Measurements from ENCODE around the gene KAT6B. TPM values are rescaled to one million over a fixed set of nuclear protein-coding genes. Genes with fewer than 3 reads are reported as not detected.

The KAT6B gene
- total RNA-seq, 1 donor from 2014 or later, result 59.2 TPM

DNA sequence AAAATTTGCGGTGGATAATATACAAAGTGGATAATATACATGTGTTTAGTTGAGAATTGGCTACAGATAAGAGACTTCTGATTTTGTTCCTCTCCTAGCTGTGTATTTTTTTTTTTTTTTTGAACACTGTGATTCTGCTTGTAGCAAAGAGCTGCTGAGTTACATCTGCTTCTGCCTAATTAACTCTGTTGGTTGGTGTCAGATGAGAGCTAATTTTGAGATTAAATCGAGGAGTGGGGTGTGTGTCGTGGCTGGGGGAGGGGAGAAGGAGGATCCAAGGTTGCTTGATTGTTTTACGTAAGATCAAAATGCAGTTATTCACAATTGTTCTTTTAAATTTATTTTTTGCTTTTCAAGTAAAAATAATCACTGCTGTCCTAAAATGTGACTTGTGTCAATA lies 11.3 kb downstream of the KAT6B start:
- Histone ChIP-seq H3K27me3 (no peaks in the 10 kb centered on the region), H3K9me3 (no peaks in the 10 kb centered on the region), H3K27ac (no peak overlapping the region), H3K4me1 (peaks cover 38% of the 10 kb centered on the region), H3K36me3 (peaks cover 0 to 1% of the 10 kb centered on the region in 2 donors), H3K4me3 (no peak overlapping the region)
- no peak for DNase-seq (ENCODE audit: extremely low spot score in 2 of 2)
- intact Hi-C loops (cut with DNase I), result no loop called here
- TF ChIP-seq POLR2AphosphoS5 (IDR thresholded peaks at IDR 0.05; ENCODE audit: insufficient read depth in 1 of 2, low read depth in 1 of 2) (no peak), POLR2A (IDR thresholded peaks at IDR 0.05) (no peak)
- TF ChIP-seq, protein P1, sequence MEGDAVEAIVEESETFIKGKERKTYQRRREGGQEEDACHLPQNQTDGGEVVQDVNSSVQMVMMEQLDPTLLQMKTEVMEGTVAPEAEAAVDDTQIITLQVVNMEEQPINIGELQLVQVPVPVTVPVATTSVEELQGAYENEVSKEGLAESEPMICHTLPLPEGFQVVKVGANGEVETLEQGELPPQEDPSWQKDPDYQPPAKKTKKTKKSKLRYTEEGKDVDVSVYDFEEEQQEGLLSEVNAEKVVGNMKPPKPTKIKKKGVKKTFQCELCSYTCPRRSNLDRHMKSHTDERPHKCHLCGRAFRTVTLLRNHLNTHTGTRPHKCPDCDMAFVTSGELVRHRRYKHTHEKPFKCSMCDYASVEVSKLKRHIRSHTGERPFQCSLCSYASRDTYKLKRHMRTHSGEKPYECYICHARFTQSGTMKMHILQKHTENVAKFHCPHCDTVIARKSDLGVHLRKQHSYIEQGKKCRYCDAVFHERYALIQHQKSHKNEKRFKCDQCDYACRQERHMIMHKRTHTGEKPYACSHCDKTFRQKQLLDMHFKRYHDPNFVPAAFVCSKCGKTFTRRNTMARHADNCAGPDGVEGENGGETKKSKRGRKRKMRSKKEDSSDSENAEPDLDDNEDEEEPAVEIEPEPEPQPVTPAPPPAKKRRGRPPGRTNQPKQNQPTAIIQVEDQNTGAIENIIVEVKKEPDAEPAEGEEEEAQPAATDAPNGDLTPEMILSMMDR (IDR thresholded peaks at IDR 0.05), result no peak

DNA sequence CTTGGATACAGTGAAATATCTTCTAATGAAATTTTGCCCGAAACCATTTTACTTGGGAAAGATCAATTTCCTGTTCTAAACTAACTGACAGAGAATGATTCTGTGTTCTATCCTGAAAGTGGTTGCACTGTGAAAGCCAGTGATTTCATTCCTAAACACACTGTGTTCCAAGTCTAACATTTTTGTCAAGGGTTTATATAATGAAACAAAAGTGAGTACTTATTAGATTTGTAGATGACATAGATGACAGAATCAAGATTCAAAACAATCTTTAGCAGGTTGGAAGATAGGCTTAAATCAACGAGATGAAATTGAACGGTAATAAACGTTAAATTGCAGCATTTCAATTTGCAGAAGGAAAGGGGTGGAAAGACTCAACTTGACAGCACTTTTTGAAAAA lies 13.3 kb downstream of the KAT6B start:
- intact Hi-C loops (cut with DNase I), result loop anchor here (2.0 kb wide), 1 partner anchor 43 kb away; no protein-coding TSS in a partner anchor

DNA sequence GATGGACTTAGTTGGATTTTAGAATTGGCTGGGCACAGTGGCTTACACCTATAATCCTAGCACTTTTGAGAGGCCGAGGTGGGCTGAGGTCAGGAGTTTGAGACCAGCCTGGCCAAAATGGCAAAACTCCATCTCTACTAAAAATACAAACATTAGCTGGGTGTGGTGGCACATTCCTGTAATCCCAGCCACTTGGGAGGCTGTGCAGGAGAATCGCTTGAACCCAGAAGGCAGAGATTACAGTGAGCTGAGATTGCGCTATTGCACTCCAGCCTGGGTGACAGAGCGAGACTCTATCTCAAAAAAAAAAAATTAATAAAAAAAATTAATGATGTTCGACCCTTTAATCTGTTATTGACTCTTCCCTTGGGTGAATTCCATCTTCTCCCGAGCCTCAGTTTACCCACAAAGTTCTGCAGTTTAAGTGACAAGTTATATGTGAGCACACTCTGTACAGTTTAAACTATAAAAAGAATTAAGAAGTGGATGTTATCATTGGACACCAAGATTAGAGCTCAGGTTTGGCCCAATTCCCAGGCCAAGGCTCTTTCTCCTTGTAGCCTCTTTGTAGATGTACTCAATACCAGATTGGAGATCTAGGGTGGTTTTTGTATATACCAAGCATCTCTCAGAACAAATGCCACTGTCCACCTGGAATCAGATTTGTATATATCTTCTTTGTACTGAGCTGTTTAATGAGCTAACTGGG lies 15.0 kb downstream of the KAT6B start:
- Histone ChIP-seq H3K27ac (no peak overlapping the region), H3K9me3 (no peaks in the 10 kb centered on the region), H3K4me1 (peaks cover 20% of the 10 kb centered on the region), H3K36me3 (peaks cover 0 to 7% of the 10 kb centered on the region in 2 donors), H3K4me3 (no peak overlapping the region), H3K27me3 (no peaks in the 10 kb centered on the region)
- no peak for TF ChIP-seq POLR2AphosphoS5 (IDR thresholded peaks at IDR 0.05; ENCODE audit: insufficient read depth in 1 of 2, low read depth in 1 of 2)
- TF ChIP-seq, protein P1 (IDR thresholded peaks at IDR 0.05), result no peak
- TF ChIP-seq POLR2A (IDR thresholded peaks at IDR 0.05), result no peak
- DNase-seq (ENCODE audit: extremely low spot score in 2 of 2), result no peak
- intact Hi-C loops (cut with DNase I), result loop anchor here (2.0 kb wide), 1 partner anchor 45 kb away; no protein-coding TSS in a partner anchor

More for the DNA sequence above, 13.3 kb downstream of the KAT6B start:
- Histone ChIP-seq H3K4me3 (no peak overlapping the region), H3K27ac (no peak overlapping the region), H3K27me3 (no peaks in the 10 kb centered on the region), H3K4me1 (peaks cover 26% of the 10 kb centered on the region), H3K9me3 (no peaks in the 10 kb centered on the region), H3K36me3 (peaks cover 0 to 7% of the 10 kb centered on the region in 2 donors)
- DNase-seq (ENCODE audit: extremely low spot score in 2 of 2), result no peak
- TF ChIP-seq POLR2AphosphoS5 (IDR thresholded peaks at IDR 0.05; ENCODE audit: insufficient read depth in 1 of 2, low read depth in 1 of 2), result no peak
- TF ChIP-seq, protein P1 (IDR thresholded peaks at IDR 0.05), result no peak
- no peak for TF ChIP-seq POLR2A (IDR thresholded peaks at IDR 0.05)

DNA sequence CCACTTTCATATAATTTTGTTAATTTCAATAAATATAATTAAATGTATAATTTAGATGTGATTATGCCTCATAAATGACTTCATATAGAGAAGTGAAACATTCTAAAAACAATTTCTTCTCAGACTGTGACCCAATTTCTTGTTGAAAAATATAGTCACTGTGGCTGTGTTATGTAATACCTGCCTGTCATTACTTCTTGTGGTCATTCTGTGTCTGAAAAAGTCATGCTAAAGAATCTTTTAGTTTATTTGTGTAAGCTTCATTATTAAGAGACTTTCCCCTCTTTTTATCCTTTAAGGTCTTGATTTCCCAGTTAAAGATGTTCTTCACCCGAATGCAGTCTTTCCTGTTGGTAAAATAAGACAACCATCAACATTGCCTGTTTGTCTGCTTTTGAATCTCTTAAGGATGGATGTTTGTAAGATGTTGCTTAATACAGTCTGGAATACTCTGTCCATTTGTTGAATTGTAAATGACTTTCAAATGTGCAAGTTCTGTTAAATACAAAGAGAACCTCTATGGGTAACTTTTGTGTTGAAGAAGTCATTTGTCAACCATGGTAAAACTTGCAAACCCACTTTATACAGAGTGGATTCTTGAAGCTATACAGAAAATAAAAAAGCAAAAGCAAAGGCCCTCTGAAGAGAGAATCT lies 16.0 kb downstream of the KAT6B start:
- TF ChIP-seq, protein P1 (IDR thresholded peaks at IDR 0.05), result no peak
- no peak for TF ChIP-seq POLR2AphosphoS5 (IDR thresholded peaks at IDR 0.05; ENCODE audit: insufficient read depth in 1 of 2, low read depth in 1 of 2)
- no peaks in the 10 kb centered on the region for H3K9me3 ChIP-seq
- H3K4me1 ChIP-seq, result peaks cover 28% of the 10 kb centered on the region
- peaks cover 0 to 7% of the 10 kb centered on the region in 2 donors for H3K36me3 ChIP-seq
- H3K27ac ChIP-seq, result no peak overlapping the region
- no peak for DNase-seq (ENCODE audit: extremely low spot score in 2 of 2)
- intact Hi-C loops (cut with DNase I), result no loop called here
- no peak overlapping the region for H3K4me3 ChIP-seq
- H3K27me3 ChIP-seq, result no peaks in the 10 kb centered on the region

DNA sequence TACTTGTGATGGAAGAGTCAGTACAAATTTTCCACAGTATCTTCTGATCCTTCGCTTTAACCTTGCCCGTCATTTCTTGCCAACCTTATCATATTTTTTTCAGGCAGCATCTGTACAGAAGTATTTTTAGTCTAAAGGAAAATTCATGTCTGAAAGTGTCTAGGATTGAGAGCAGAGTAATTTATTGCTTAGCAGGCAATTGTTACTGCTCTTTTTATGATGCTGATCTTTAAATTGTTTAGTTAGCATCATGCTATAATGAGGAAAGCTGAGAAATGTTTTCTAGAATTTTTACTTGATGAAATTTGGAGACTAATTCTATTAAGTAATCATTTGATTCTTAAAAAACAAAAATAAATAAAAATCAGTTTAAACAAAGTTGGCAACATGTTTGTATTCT lies 20.6 kb downstream of the KAT6B start:
- no peaks in the 10 kb centered on the region for H3K9me3 ChIP-seq
- no peak overlapping the region for H3K27ac ChIP-seq
- H3K4me1 ChIP-seq, result peaks cover 29% of the 10 kb centered on the region
- no peak overlapping the region for H3K4me3 ChIP-seq
- DNase-seq (ENCODE audit: extremely low spot score in 2 of 2), result no peak
- TF ChIP-seq POLR2A (IDR thresholded peaks at IDR 0.05) (no peak), POLR2AphosphoS5 (IDR thresholded peaks at IDR 0.05; ENCODE audit: insufficient read depth in 1 of 2, low read depth in 1 of 2) (no peak)
- TF ChIP-seq, protein P1 (IDR thresholded peaks at IDR 0.05), result no peak
- intact Hi-C loops (cut with DNase I), result no loop called here
- H3K36me3 ChIP-seq, result peaks cover 0 to 15% of the 10 kb centered on the region in 2 donors
- H3K27me3 ChIP-seq, result no peaks in the 10 kb centered on the region

All from vagina (tissue), 2 donors.